Activated B cell treated with CpG ODN at 0.5 μM for 24 hours (primary cell): ENCODE data around the gene ATAD5. TPM values are rescaled to one million over a fixed set of nuclear protein-coding genes. Genes with fewer than 3 reads are reported as not detected.

Source experiments
- ATAC-seq: fragments of 200-7000 bp; cut with Tn5 transposase; one replicate; pipeline ENCODE4 v1.10.0; 2021; ENCODE audit warnings: low read depth, mild to moderate bottlenecking, moderate library complexity
- CTCF ChIA-PET: fragments of 350-600 bp; sonication (Branson Sonifier 250); formaldehyde crosslinking; loops from one replicate; lab custom pipeline; 2021; ENCODE audit warnings: antibody characterized with exemption; lab: Charles Lee
- POLR2A ChIA-PET: fragments of 350-600 bp; sonication (Branson Sonifier 250); formaldehyde crosslinking; loops from one replicate; lab custom pipeline; 2021; ENCODE audit warnings: antibody characterized with exemption; lab: Charles Lee
- DNase-seq: peaks from one replicate; pipeline ENCODE4 v3.0.0; 2022
- H3K27ac Mint-ChIP-seq: one replicate; pipeline ENCODE4 v1.8.0; 2020; ENCODE audit warnings: mixed read lengths
- H3K27me3 Mint-ChIP-seq: one replicate; pipeline ENCODE4 v1.8.0; 2021; ENCODE audit warnings: mixed read lengths
- H3K36me3 Mint-ChIP-seq: one replicate; pipeline ENCODE4 v1.8.0; 2021; ENCODE audit warnings: low read depth, mixed read lengths
- H3K4me1 Mint-ChIP-seq: one replicate; pipeline ENCODE4 v1.8.0; 2021; ENCODE audit warnings: mixed read lengths
- H3K4me3 Mint-ChIP-seq: one replicate; pipeline ENCODE4 v1.8.0; 2020; ENCODE audit warnings: mild to moderate bottlenecking, mixed read lengths
- H3K9me3 Mint-ChIP-seq: one replicate; pipeline ENCODE4 v1.8.0; 2020; ENCODE audit warnings: mixed read lengths
- CTCF ChIP-seq: fragments of 200-600 bp; IDR thresholded peaks from one replicate; pipeline ENCODE4 v1.8.0; 2022; ENCODE audit warnings: antibody characterized with exemption, mild to moderate bottlenecking
- intact Hi-C: fragments of 100-400 bp; cut with micrococcal nuclease; formaldehyde crosslinking; loops from one replicate; pipeline ENCODE4 v1.15.1; 2024
- total RNA-seq: library from RNA; stranded (reverse); gene quantifications from 2 replicates; pipeline ENCODE4 v1.2.3, GENCODE V29; 2022

Gene ATAD5
- total RNA-seq, 1 donor from 2014 or later = 8.7 TPM

GRCh38 chr17:30831257-30831656 lies 509 bp upstream of the ATAD5 start:
- Mint-ChIP-seq H3K27ac (peak overlapping the region; percentile 91), H3K4me1 (peaks cover 23% of the 10 kb centered on the region), H3K27me3 (no peaks in the 10 kb centered on the region), H3K4me3 (peak overlapping the region; percentile 97), H3K9me3 (no peaks in the 10 kb centered on the region), H3K36me3 (peaks cover 11% of the 10 kb centered on the region)
- peak; percentile 49 for ATAC-seq
- POLR2A ChIA-PET = interaction anchor here (0.6 to 1.7 kb wide), 8 partner anchors 9 to 1150 kb away, joined by 3 to 12 read pairs (median 4); partner anchors contain the start of gene TEFM
- no peak for TF ChIP-seq CTCF
- intact Hi-C loops = loop anchor here (1.0 to 5.0 kb wide), 4 partner anchors 39 to 354 kb away; partner anchors contain the start of genes ADAP2, GOSR1 and RNF135
- CTCF ChIA-PET = no interaction called here
- DNase-seq = no peak

GRCh38 chr17:30832438-30833124 lies 815 bp downstream of the ATAD5 start:
- ChIA-PET CTCF (no interaction called here), POLR2A (interaction anchor here (0.6 to 1.7 kb wide), 6 partner anchors 8 to 73 kb away, joined by 4 to 12 read pairs (median 6); no protein-coding TSS in a partner anchor)
- Mint-ChIP-seq H3K36me3 (peaks cover 11% of the 10 kb centered on the region), H3K27ac (peak overlapping the region; percentile 91), H3K27me3 (no peaks in the 10 kb centered on the region), H3K4me1 (peaks cover 23% of the 10 kb centered on the region), H3K4me3 (peak overlapping the region; percentile 97), H3K9me3 (no peaks in the 10 kb centered on the region)
- TF ChIP-seq CTCF = no peak
- ATAC-seq = no peak
- DNase-seq = no peak
- intact Hi-C loops = loop anchor here (1.0 to 5.0 kb wide), 2 partner anchors 8 to 40 kb away; partner anchors contain the start of gene CRLF3

- Mint-ChIP-seq H3K36me3 (peaks cover 18% of the 10 kb centered on the region), H3K4me3 (no peak overlapping the region), H3K27ac (no peak overlapping the region), H3K4me1 (peaks cover 8% of the 10 kb centered on the region), H3K9me3 (no peaks in the 10 kb centered on the region), H3K27me3 (no peaks in the 10 kb centered on the region)
- no peak for TF ChIP-seq CTCF
- intact Hi-C loops = no loop called here
- DNase-seq (no peak), ATAC-seq (no peak)
- CTCF ChIA-PET = no interaction called here
- POLR2A ChIA-PET = interaction anchor here (0.5 kb wide), 1 partner anchor 849 kb away, joined by 5 read pairs; no protein-coding TSS in a partner anchor
These were observed 6.5 kb downstream of the ATAD5 start for GRCh38 chr17:30838202-30838807.

GRCh38 chr17:30840771-30841170 lies 9.0 kb downstream of the ATAD5 start:
- Mint-ChIP-seq H3K9me3 (no peaks in the 10 kb centered on the region), H3K27me3 (no peaks in the 10 kb centered on the region), H3K4me1 (peaks cover 8% of the 10 kb centered on the region), H3K36me3 (peaks cover 19% of the 10 kb centered on the region), H3K27ac (peak overlapping the region; percentile 83), H3K4me3 (peak overlapping the region; percentile 50)
- no peak for TF ChIP-seq CTCF
- intact Hi-C loops = no loop called here
- DNase-seq (no peak), ATAC-seq (peak; percentile 34)
- POLR2A ChIA-PET = interaction anchor here (0.6 to 1.3 kb wide), 2 partner anchors 9 to 19 kb away, joined by 3 to 4 read pairs; partner anchors contain the start of gene ATAD5
- CTCF ChIA-PET = no interaction called here

- H3K9me3 Mint-ChIP-seq = no peaks in the 10 kb centered on the region
These were observed 16.3 kb downstream of the ATAD5 start for GRCh38 chr17:30848021-30848420.

More at GRCh38 chr17:30848021-30848420, 16.3 kb downstream of the ATAD5 start:
- H3K27ac Mint-ChIP-seq = no peak overlapping the region
- CTCF ChIA-PET = no interaction called here
- intact Hi-C loops = no loop called here
- peaks cover 12% of the 10 kb centered on the region for H3K36me3 Mint-ChIP-seq
- no peaks in the 10 kb centered on the region for H3K27me3 Mint-ChIP-seq
- no peak overlapping the region for H3K4me3 Mint-ChIP-seq
- no peak for ATAC-seq
- no peak for DNase-seq
- no peak for TF ChIP-seq CTCF
- POLR2A ChIA-PET = no interaction called here
- H3K4me1 Mint-ChIP-seq = no peaks in the 10 kb centered on the region
